22Rv1 (cell line): ENCODE measurements around the gene RHOB.

Experiments
- CTCF ChIP-seq: fragments of 450-650 bp; IDR thresholded peaks from 2 replicates; pipeline ENCODE4 v1.5.1; 2017; ENCODE audit warnings: mild to moderate bottlenecking
- ZFX ChIP-seq: fragments of 450-650 bp; IDR thresholded peaks from 2 replicates; pipeline ENCODE4 v1.6.1; 2017; ENCODE audit warnings: antibody characterized with exemption, borderline replicate concordance

GRCh38 chr2:20419752-20420151 is 27.1 kb upstream of the RHOB start:
- TF ChIP-seq CTCF (no peak), ZFX (no peak)
